IPS DF 6.9 (cell line): ENCODE measurements around the gene RXRB.

Source experiments
- DNase-seq: peaks from one replicate; pipeline ENCODE4 v3.0.0-alpha.2; 2013; ENCODE audit warnings: low read depth, low spot score
- H3K27ac ChIP-seq: one replicate; pipeline ENCODE4 v1.5.1; 2013; ENCODE audit warnings: low read length, control low read depth
- H3K27me3 ChIP-seq: 2 replicates; pipeline ENCODE4 v1.6.1; 2013; ENCODE audit warnings: mild to moderate bottlenecking, low read length; ENCODE audit not compliant: control insufficient read depth, insufficient read depth
- H3K36me3 ChIP-seq: 2 replicates; pipeline ENCODE4 v1.6.1; 2013; ENCODE audit warnings: low read length; ENCODE audit not compliant: control insufficient read depth, insufficient read depth
- H3K4me1 ChIP-seq: 2 replicates; pipeline ENCODE4 v1.6.1; 2013; ENCODE audit warnings: low read length; ENCODE audit not compliant: control insufficient read depth, insufficient read depth
- H3K4me3 ChIP-seq: 2 replicates; pipeline ENCODE4 v1.5.1; 2013; ENCODE audit warnings: mild to moderate bottlenecking, low read length
- H3K9me3 ChIP-seq: 2 replicates; pipeline ENCODE4 v1.6.1; 2013; ENCODE audit warnings: low read length, inconsistent platforms; ENCODE audit not compliant: control insufficient read depth, insufficient read depth
- WGBS: extraction: QIAGEN DNeasy Blood & Tissue Kit; methylation state at CpG from one replicate; pipeline ENCODE4 v1.1.7; 2013; ENCODE audit warnings: mixed read lengths, missing lambda C conversion rate; ENCODE audit not compliant: insufficient read length, insufficient coverage; 5-methylcytosine and 5-hydroxymethylcytosine counted together

RXRB gene

GRCh38 chr6:33189625-33190448 is 10.6 kb downstream of the RXRB start:
- DNase-seq, result no peak
- Histone ChIP-seq H3K9me3 (no peaks in the 10 kb centered on the region), H3K27me3 (peaks cover 2% of the 10 kb centered on the region; the same call in 1 of the 2 replicates), H3K27ac (no peak overlapping the region), H3K4me3 (no peak overlapping the region), H3K4me1 (peaks cover 9% of the 10 kb centered on the region), H3K36me3 (no peaks in the 10 kb centered on the region)
- WGBS, result 100% methylated on average over 1 of the region's 7 CpGs

DNA sequence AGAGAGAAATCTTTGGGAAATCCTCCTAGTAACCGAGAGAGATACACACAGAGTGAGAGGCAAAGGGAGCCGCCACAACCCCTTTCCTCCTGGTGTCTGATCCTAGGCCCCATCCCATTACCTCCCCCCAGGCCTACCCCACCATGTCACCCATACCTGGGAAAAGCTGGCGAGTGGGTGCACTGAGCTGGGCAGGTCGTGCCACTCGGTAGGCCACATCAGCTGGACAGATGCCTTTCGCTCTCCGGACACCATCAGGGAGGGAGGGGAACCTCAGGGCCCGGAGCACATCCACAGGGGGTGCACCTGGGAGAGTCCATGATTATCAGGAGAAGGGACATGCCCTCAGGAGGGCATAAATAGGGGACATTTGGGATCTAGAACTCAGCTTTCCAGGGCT is 11.3 kb downstream of the RXRB start:
- Histone ChIP-seq H3K4me1 (peaks cover 9% of the 10 kb centered on the region), H3K4me3 (no peak overlapping the region), H3K27me3 (peaks cover 2% of the 10 kb centered on the region; the same call in 1 of the 2 replicates), H3K36me3 (no peaks in the 10 kb centered on the region), H3K27ac (no peak overlapping the region), H3K9me3 (no peaks in the 10 kb centered on the region)
- DNase-seq, result no peak
- WGBS, result no CpG with 5 or more reads among the region's 8 CpGs

DNA sequence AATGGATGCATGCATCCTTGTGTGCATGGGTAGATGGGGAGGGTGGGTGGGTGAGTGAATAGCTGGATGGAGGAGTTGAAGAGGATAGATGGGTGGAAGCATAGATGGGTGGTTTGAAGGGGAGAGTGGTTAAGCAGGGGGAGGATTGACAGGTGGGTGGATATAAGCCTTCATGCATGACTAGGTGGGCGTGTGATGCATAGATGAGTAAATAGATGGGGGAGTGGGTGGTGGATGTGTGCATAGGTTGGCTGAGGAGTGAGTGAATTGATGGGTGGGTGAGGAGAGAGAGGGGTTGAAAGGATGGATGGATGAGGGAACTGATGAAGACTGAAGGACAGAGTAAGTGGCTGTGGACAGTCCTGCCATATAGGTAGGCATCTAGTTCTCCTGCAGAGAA is 12.7 kb downstream of the RXRB start:
- Histone ChIP-seq H3K27ac (no peak overlapping the region), H3K9me3 (no peaks in the 10 kb centered on the region), H3K4me3 (no peak overlapping the region), H3K36me3 (no peaks in the 10 kb centered on the region), H3K4me1 (peaks cover 9% of the 10 kb centered on the region), H3K27me3 (peaks cover 2% of the 10 kb centered on the region; the same call in 1 of the 2 replicates)
- no peak for DNase-seq
- no CpG with 5 or more reads among the region's 1 CpG for WGBS

GRCh38 chr6:33185654-33186187 is 14.7 kb downstream of the RXRB start:
- Histone ChIP-seq H3K9me3 (no peaks in the 10 kb centered on the region), H3K36me3 (no peaks in the 10 kb centered on the region), H3K4me1 (0 out of 2 replicates have a peak, but pooled peaks cover 2% of the 10 kb centered on the region), H3K27ac (no peak overlapping the region), H3K27me3 (no peaks in the 10 kb centered on the region), H3K4me3 (no peak overlapping the region)
- no peak for DNase-seq
- WGBS, result 100% methylated on average over 2 of the region's 4 CpGs

GRCh38 chr6:33185190-33185589 is 15.3 kb downstream of the RXRB start:
- H3K27ac ChIP-seq, result no peak overlapping the region
- no peaks in the 10 kb centered on the region for H3K9me3 ChIP-seq
- no CpG with 5 or more reads among the region's 9 CpGs for WGBS
- H3K4me1 ChIP-seq, result 0 out of 2 replicates have a peak, but pooled peaks cover 2% of the 10 kb centered on the region
- no peaks in the 10 kb centered on the region for H3K36me3 ChIP-seq
- H3K27me3 ChIP-seq, result no peaks in the 10 kb centered on the region
- DNase-seq, result no peak
- no peak overlapping the region for H3K4me3 ChIP-seq

DNA sequence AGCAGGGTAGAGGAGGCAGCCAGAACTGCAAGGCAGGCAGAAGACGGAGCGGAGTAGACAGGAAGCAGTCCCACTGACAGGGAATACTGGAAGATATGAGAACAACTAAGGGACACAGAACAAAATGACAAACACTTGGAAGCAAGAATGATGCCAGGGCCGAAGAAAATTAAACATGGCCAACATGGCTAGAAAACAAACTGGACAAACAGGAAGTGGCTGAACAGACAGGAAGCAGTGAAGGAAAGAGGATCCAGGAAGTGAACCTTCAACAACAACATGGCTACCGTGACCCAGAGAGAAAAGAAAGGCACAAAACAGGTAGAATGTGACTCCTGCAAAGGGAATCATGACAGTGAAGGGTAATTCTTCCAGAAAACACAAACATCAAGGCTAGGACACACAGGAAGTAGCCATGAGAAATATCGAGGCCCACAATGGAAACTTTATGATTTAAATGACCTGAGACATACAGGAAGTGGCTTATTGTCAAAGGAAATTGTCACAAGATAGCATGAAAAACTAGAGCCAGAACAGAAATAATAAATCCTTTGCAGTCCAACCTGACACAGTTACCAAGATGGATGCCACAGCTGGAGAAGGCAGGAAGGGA is 17.3 kb downstream of the RXRB start:
- DNase-seq, result no peak
- Histone ChIP-seq H3K9me3 (no peaks in the 10 kb centered on the region), H3K27me3 (no peaks in the 10 kb centered on the region), H3K4me1 (0 out of 2 replicates have a peak, but pooled peaks cover 2% of the 10 kb centered on the region), H3K27ac (no peak overlapping the region), H3K36me3 (no peaks in the 10 kb centered on the region), H3K4me3 (no peak overlapping the region)
- no CpG with 5 or more reads among the region's 5 CpGs for WGBS

- no peak for DNase-seq
- WGBS, result no CpG with 5 or more reads among the region's 7 CpGs
- Histone ChIP-seq H3K9me3 (no peaks in the 10 kb centered on the region), H3K4me3 (no peak overlapping the region), H3K27ac (no peak overlapping the region), H3K27me3 (no peaks in the 10 kb centered on the region), H3K4me1 (0 out of 2 replicates have a peak, but pooled peaks cover 2% of the 10 kb centered on the region), H3K36me3 (no peaks in the 10 kb centered on the region)
Observed at GRCh38 chr6:33181141-33181540, 19.3 kb downstream of the RXRB start.

DNA sequence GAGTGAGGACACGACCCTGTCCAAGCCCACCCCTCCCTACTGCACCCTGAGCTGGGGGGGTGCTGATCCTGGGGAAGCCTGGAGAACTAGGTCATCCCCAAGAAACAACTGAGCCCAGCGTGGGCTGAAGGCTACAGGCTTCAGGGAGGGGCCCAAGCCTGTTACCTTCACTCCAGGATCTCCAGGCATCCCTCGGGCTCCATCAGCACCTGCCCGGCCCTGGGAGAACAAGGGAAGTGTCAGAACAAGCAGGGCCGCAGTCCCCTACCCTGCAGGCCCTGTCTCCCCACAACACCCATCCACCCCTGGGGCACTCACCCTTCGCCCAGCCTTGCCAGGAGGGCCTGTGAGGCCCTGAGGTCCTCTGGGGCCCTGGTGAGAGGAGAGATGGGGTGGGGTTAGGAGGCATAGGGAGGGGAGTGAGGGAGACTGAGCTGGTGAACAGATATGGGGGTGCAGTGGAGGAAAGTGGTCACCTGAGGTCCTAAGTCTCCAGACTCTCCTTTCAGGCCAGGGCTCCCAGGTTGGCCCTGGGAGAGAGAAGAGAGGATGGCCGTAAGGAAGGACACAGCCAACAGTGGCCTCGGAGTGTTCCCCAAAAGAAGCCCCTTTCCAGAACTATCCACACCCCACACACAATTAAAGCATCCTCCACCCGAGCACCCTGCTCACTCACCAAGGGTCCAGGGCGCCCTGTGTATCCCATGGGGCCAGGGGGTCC is 21.6 kb downstream of the RXRB start:
- H3K9me3 ChIP-seq, result no peaks in the 10 kb centered on the region
- H3K4me1 ChIP-seq, result no peaks in the 10 kb centered on the region
- H3K27me3 ChIP-seq, result no peaks in the 10 kb centered on the region
- DNase-seq, result no peak
- no peaks in the 10 kb centered on the region for H3K36me3 ChIP-seq
- no peak overlapping the region for H3K4me3 ChIP-seq
- no peak overlapping the region for H3K27ac ChIP-seq
- no CpG with 5 or more reads among the region's 10 CpGs for WGBS

DNA sequence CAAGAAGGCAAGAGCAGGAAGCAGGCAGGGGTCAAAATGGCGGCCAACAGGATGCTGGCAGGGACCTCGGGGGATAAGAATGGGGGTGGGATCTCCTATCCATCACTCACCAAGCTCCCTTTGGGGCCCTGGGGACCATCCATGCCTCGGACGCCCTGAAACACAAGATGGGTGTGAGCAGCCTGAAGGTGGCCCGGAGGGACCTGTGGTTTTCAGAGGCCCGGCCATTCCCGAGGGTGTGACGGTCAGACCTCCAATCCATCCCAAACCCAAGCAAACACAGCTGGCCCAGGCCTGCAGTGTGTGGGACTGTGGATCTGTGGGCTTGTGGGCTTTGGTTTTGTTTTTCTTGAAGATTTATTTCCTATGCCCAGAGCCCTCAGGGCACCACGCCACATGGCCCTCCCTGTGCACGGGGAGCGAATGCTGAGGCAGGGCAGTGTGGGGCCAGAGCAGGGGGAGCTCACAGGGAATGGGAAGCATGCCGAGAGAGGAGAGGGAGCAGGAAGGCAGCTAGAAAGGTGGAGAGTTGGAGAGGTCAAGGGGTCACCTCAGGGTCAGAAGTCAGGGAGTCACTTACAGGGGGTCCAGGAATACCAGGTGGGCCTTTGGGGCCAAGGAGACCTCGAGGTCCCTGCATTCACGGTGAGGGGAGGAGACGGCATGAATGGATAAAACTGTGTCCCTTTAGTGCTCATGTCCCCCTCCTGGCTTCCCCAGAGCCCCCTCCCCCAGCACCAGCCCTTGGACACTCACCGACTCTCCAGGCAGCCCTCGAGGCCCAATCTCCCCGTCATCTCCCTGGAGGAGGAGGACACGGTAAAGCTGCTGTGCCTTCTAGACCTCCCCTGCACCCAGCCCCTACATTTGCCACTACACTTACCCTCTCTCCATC is 22.7 kb downstream of the RXRB start:
- Histone ChIP-seq H3K4me3 (no peak overlapping the region), H3K4me1 (no peaks in the 10 kb centered on the region; the same call in 1 of the 2 replicates), H3K36me3 (no peaks in the 10 kb centered on the region), H3K27ac (no peak overlapping the region), H3K9me3 (no peaks in the 10 kb centered on the region), H3K27me3 (no peaks in the 10 kb centered on the region)
- DNase-seq, result no peak
- no CpG with 5 or more reads among the region's 19 CpGs for WGBS
